Dendritic cell treated with granulocyte-macrophage colony-stimulating factor and Interleukin-4, amounts not matched to agents 40 ng/mL and 50 ng/mL, for 4 days (primary cell): ENCODE results near the gene MARK1.

Source experiments
- H3K27ac Mint-ChIP-seq: one replicate; pipeline ENCODE4 v1.8.0; 2022; ENCODE audit warnings: mild to moderate bottlenecking, mixed read lengths
- H3K27me3 Mint-ChIP-seq: one replicate; pipeline ENCODE4 v1.8.0; 2022; ENCODE audit warnings: mild to moderate bottlenecking, mixed read lengths
- H3K36me3 Mint-ChIP-seq: one replicate; pipeline ENCODE4 v1.8.0; 2022; ENCODE audit warnings: low read depth, mixed read lengths
- H3K4me1 Mint-ChIP-seq: one replicate; pipeline ENCODE4 v1.8.0; 2022; ENCODE audit warnings: low read depth, mixed read lengths
- H3K4me3 Mint-ChIP-seq: one replicate; pipeline ENCODE4 v1.8.0; 2022; ENCODE audit warnings: mild to moderate bottlenecking, moderate library complexity, mixed read lengths
- H3K9me3 Mint-ChIP-seq: one replicate; pipeline ENCODE4 v1.8.0; 2022; ENCODE audit warnings: mixed read lengths
- intact Hi-C: fragments of 100-400 bp; cut with micrococcal nuclease; formaldehyde crosslinking; loops from one replicate; pipeline ENCODE4 v1.15.0; 2022

Gene MARK1

GRCh38 chr1:220695426-220695825 lies 167.5 kb downstream of the MARK1 start:
- Mint-ChIP-seq H3K9me3 (no peaks in the 10 kb centered on the region), H3K36me3 (no peaks in the 10 kb centered on the region)

GRCh38 chr1:220696226-220696862 lies 168.4 kb downstream of the MARK1 start:
- H3K36me3 Mint-ChIP-seq, result no peaks in the 10 kb centered on the region
- H3K27me3 Mint-ChIP-seq, result peaks cover 13% of the 10 kb centered on the region
- no peak overlapping the region for H3K4me3 Mint-ChIP-seq
- H3K27ac Mint-ChIP-seq, result no peak overlapping the region
- no peaks in the 10 kb centered on the region for H3K9me3 Mint-ChIP-seq
- intact Hi-C loops, result no loop called here
- H3K4me1 Mint-ChIP-seq, result peaks cover 6% of the 10 kb centered on the region

More at GRCh38 chr1:220695426-220695825, 167.5 kb downstream of the MARK1 start:
- no peak overlapping the region for H3K27ac Mint-ChIP-seq
- peaks cover 21% of the 10 kb centered on the region for H3K27me3 Mint-ChIP-seq
- intact Hi-C loops, result no loop called here
- H3K4me3 Mint-ChIP-seq, result no peak overlapping the region
- peaks cover 6% of the 10 kb centered on the region for H3K4me1 Mint-ChIP-seq

GRCh38 chr1:220696863-220697231 lies 168.9 kb downstream of the MARK1 start:
- H3K4me1 Mint-ChIP-seq, result peaks cover 6% of the 10 kb centered on the region
- peaks cover 8% of the 10 kb centered on the region for H3K27me3 Mint-ChIP-seq
- no peaks in the 10 kb centered on the region for H3K36me3 Mint-ChIP-seq
- H3K9me3 Mint-ChIP-seq, result no peaks in the 10 kb centered on the region
- H3K27ac Mint-ChIP-seq, result no peak overlapping the region
- intact Hi-C loops, result no loop called here
- H3K4me3 Mint-ChIP-seq, result no peak overlapping the region

GRCh38 chr1:220697326-220697725 lies 169.4 kb downstream of the MARK1 start:
- Mint-ChIP-seq H3K27me3 (peaks cover 7% of the 10 kb centered on the region), H3K4me1 (peaks cover 10% of the 10 kb centered on the region), H3K27ac (no peak overlapping the region), H3K9me3 (no peaks in the 10 kb centered on the region), H3K36me3 (no peaks in the 10 kb centered on the region), H3K4me3 (no peak overlapping the region)
- intact Hi-C loops, result no loop called here

- intact Hi-C loops, result no loop called here
- Mint-ChIP-seq H3K4me3 (no peak overlapping the region), H3K36me3 (no peaks in the 10 kb centered on the region), H3K27ac (no peak overlapping the region), H3K9me3 (no peaks in the 10 kb centered on the region), H3K4me1 (peaks cover 23% of the 10 kb centered on the region), H3K27me3 (no peaks in the 10 kb centered on the region)
Observed at GRCh38 chr1:220698607-220699016, 170.7 kb downstream of the MARK1 start.

GRCh38 chr1:220699044-220699443 lies 171.1 kb downstream of the MARK1 start:
- intact Hi-C loops, result no loop called here

GRCh38 chr1:220700556-220701179 lies 172.7 kb downstream of the MARK1 start:
- no peak overlapping the region for H3K4me3 Mint-ChIP-seq
- intact Hi-C loops, result no loop called here
- H3K4me1 Mint-ChIP-seq, result peaks cover 26% of the 10 kb centered on the region
- H3K27me3 Mint-ChIP-seq, result no peaks in the 10 kb centered on the region
- no peaks in the 10 kb centered on the region for H3K9me3 Mint-ChIP-seq
- H3K27ac Mint-ChIP-seq, result no peak overlapping the region
- no peaks in the 10 kb centered on the region for H3K36me3 Mint-ChIP-seq

More at GRCh38 chr1:220699044-220699443, 171.1 kb downstream of the MARK1 start:
- H3K27ac Mint-ChIP-seq, result no peak overlapping the region
- no peak overlapping the region for H3K4me3 Mint-ChIP-seq
- no peaks in the 10 kb centered on the region for H3K27me3 Mint-ChIP-seq
- no peaks in the 10 kb centered on the region for H3K36me3 Mint-ChIP-seq
- no peaks in the 10 kb centered on the region for H3K9me3 Mint-ChIP-seq
- peaks cover 26% of the 10 kb centered on the region for H3K4me1 Mint-ChIP-seq

- no peak overlapping the region for H3K27ac Mint-ChIP-seq
Observed at GRCh38 chr1:220701974-220702373, 174.0 kb downstream of the MARK1 start.

GRCh38 chr1:220702733-220703270 lies 174.9 kb downstream of the MARK1 start:
- H3K27me3 Mint-ChIP-seq, result no peaks in the 10 kb centered on the region
- intact Hi-C loops, result no loop called here
- no peak overlapping the region for H3K4me3 Mint-ChIP-seq
- H3K36me3 Mint-ChIP-seq, result no peaks in the 10 kb centered on the region
- no peaks in the 10 kb centered on the region for H3K9me3 Mint-ChIP-seq
- H3K4me1 Mint-ChIP-seq, result peaks cover 20% of the 10 kb centered on the region
- H3K27ac Mint-ChIP-seq, result no peak overlapping the region

More at GRCh38 chr1:220701974-220702373, 174.0 kb downstream of the MARK1 start:
- Mint-ChIP-seq H3K9me3 (no peaks in the 10 kb centered on the region), H3K4me3 (no peak overlapping the region), H3K4me1 (peaks cover 26% of the 10 kb centered on the region), H3K27me3 (no peaks in the 10 kb centered on the region), H3K36me3 (no peaks in the 10 kb centered on the region)
- intact Hi-C loops, result no loop called here

- no peak overlapping the region for H3K4me3 Mint-ChIP-seq
- intact Hi-C loops, result no loop called here
- H3K27me3 Mint-ChIP-seq, result no peaks in the 10 kb centered on the region
- H3K36me3 Mint-ChIP-seq, result no peaks in the 10 kb centered on the region
- no peaks in the 10 kb centered on the region for H3K9me3 Mint-ChIP-seq
- no peak overlapping the region for H3K27ac Mint-ChIP-seq
- peaks cover 20% of the 10 kb centered on the region for H3K4me1 Mint-ChIP-seq
Observed at GRCh38 chr1:220703305-220703704, 175.4 kb downstream of the MARK1 start.

- no peaks in the 10 kb centered on the region for H3K27me3 Mint-ChIP-seq
- H3K36me3 Mint-ChIP-seq, result no peaks in the 10 kb centered on the region
- H3K4me1 Mint-ChIP-seq, result peaks cover 34% of the 10 kb centered on the region
- no peak overlapping the region for H3K4me3 Mint-ChIP-seq
- no peaks in the 10 kb centered on the region for H3K9me3 Mint-ChIP-seq
- no peak overlapping the region for H3K27ac Mint-ChIP-seq
- intact Hi-C loops, result no loop called here
Observed at GRCh38 chr1:220705782-220706181, 177.8 kb downstream of the MARK1 start.

- Mint-ChIP-seq H3K4me3 (no peak overlapping the region), H3K36me3 (no peaks in the 10 kb centered on the region), H3K27ac (no peak overlapping the region), H3K4me1 (peaks cover 40% of the 10 kb centered on the region), H3K9me3 (no peaks in the 10 kb centered on the region), H3K27me3 (no peaks in the 10 kb centered on the region)
- intact Hi-C loops, result no loop called here
Observed at GRCh38 chr1:220706480-220706879, 178.5 kb downstream of the MARK1 start.

- Mint-ChIP-seq H3K27me3 (no peaks in the 10 kb centered on the region), H3K27ac (no peak overlapping the region), H3K9me3 (no peaks in the 10 kb centered on the region), H3K36me3 (no peaks in the 10 kb centered on the region), H3K4me1 (peaks cover 41% of the 10 kb centered on the region), H3K4me3 (no peak overlapping the region)
- intact Hi-C loops, result no loop called here
Observed at GRCh38 chr1:220707160-220707559, 179.2 kb downstream of the MARK1 start.

- Mint-ChIP-seq H3K4me1 (peaks cover 30% of the 10 kb centered on the region), H3K4me3 (no peak overlapping the region), H3K36me3 (no peaks in the 10 kb centered on the region), H3K27ac (no peak overlapping the region), H3K9me3 (no peaks in the 10 kb centered on the region), H3K27me3 (no peaks in the 10 kb centered on the region)
- intact Hi-C loops, result no loop called here
Observed at GRCh38 chr1:220708244-220708643, 180.3 kb downstream of the MARK1 start.
